ENCODE results near the gene STIL. TPM values are rescaled to one million over a fixed set of nuclear protein-coding genes. Genes with fewer than 3 reads are reported as not detected.

STIL gene
- total RNA-seq, 4 donors from 2014 or later, result 1.6 to 2.4 (median 1.9) TPM

- no peak for TF ChIP-seq CTCF (IDR thresholded peaks at IDR 0.05; ENCODE audit: low read depth)
Measured at GRCh38 chr1:47231301-47232186, 82.4 kb downstream of the STIL start.

GRCh38 chr1:47230692-47231300 lies 83.2 kb downstream of the STIL start:
- TF ChIP-seq CTCF (IDR thresholded peaks at IDR 0.05; ENCODE audit: low read depth), result no peak

- no peak for TF ChIP-seq CTCF (IDR thresholded peaks at IDR 0.05; ENCODE audit: low read depth)
Measured at GRCh38 chr1:47229886-47230691, 83.9 kb downstream of the STIL start.

DNA sequence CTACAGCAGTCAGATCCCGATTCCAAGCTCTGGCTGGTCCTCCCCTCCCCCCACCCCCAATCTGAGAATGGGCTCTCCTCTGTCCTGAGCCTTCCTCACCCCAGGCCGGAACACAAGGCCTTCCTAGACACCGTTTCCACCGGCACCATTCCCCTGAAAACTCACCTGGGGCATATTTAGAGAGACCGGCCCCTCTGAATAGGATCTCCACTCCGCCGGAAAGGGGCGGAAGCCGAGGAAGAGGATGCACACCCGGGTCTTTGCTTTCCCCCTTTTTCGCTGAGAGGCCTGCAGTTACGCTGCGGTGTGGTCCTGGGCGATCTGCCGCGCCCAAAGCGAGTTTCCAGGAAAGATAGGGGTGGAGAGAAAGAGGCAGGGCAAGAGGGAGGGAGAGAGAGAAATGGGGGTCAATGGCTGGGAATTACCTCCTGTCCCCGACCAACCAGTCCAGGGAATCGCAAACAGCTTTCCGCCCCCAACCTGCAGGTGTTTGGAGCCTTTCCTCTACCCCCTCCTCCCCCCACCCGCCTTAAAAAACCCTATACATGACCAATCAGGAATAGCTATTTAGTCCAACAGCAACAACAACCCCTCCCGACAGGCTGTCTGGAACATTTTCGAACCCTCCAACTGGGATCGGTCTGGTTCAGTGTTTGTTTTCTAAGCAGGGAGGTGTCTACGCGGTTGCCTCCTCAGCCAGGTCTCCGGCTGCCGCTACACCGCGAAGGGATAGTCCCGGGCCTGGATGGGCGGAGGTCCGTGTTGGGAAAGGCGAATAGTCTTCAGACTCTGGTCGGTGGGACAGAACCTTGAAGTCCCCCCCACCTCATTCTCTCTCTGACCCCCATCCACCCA lies 84.7 kb downstream of the STIL start:
- TF ChIP-seq CTCF (IDR thresholded peaks at IDR 0.05; ENCODE audit: low read depth), result no peak

- no peak for TF ChIP-seq CTCF (IDR thresholded peaks at IDR 0.05; ENCODE audit: low read depth)
Measured at GRCh38 chr1:47228644-47229030, 85.3 kb downstream of the STIL start.

DNA sequence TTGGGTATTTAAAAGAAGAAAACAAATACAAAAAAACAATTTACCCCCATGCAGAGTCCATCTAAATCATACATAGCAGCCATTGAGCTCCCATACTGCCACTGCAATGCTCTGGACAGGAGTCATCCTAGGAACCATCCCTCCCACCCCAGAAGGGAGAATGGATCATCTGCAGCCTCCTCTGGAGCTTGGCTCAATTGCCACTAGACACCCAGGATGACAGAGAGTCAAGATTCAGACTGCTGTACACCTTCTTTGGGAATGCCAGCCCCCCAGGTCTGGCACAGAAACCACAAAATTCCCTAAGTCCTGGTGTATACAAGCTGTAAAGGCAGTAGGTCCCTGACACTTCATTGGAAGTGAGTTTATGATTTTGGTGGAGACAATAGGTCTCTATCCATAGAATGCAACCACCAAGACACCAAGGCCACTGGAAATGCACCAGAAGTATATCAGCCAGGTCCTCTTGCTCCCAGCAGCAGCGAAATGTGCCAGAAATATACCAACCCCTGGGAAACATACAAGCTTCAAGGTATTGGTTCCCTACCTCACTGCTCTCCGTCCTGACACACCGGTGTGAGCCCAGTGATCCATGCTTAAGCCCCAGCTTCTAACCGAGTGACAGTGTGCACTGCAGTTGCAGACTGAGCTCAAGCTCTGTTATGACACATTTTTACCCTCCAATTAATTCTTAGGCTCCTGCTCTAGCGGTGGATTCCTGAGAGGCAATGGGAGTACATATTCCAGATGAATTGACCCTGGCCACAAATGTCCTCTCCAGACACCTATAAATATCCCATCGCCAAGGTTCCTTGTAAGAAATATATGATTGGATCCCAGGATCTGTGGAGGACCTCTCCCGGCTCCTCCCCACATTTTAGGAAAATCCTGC lies 86.4 kb downstream of the STIL start:
- no peak for TF ChIP-seq CTCF (IDR thresholded peaks at IDR 0.05; ENCODE audit: low read depth)
